SK-N-SH (cell line): Measurements from ENCODE around the gene PCDHGA12. TPM values are rescaled to one million over a fixed set of nuclear protein-coding genes. Genes with fewer than 3 reads are reported as not detected.

ENCODE experiments used
- CTCF ChIA-PET: fragments of 300-600, 350-600 bp; formaldehyde crosslinking; extraction: SDS; loops from one replicate; lab custom pipeline; 2021; lab: Yijun Ruan, JAX
- POLR2A ChIA-PET: fragments of 350-600 bp; sonication (Branson Sonifier 250); formaldehyde crosslinking; extraction: SDS; loops from one replicate; lab custom pipeline; 2020; ENCODE audit warnings: antibody characterized with exemption, inconsistent platforms; lab: Yijun Ruan, JAX
- DNase-seq: peaks from one replicate; pipeline ENCODE4 v3.0.0; 2012
- H2AFZ ChIP-seq: fragments of 200-600 bp; sonication (generic); 2 replicates; pipeline ENCODE4 v1.8.1; 2016; ENCODE audit warnings: antibody characterized with exemption, mild to moderate bottlenecking, low read depth
- H3F3A ChIP-seq: fragments of 200-600 bp; sonication (generic); replicated peaks from 2 replicates; pipeline ENCODE3; 2016; ENCODE audit warnings: antibody characterized with exemption, mild to moderate bottlenecking; ENCODE audit not compliant: insufficient read depth
- H3K27ac ChIP-seq, 2 experiments: fragments of 200-500 bp in 1 of 2; fragments of 200-600 bp in 1 of 2; sonication (Bioruptor generic) in 1 of 2; sonication (generic), shearing (Covaris generic) in 1 of 2; 2 replicates each; pipeline versions ENCODE4 v1.5.1 to v1.6.1; 2014 to 2016; ENCODE audit warnings: low read depth in 2 of 2, inconsistent platforms in 1 of 2, low read length in 1 of 2, mild to moderate bottlenecking in 1 of 2, mixed read lengths in 1 of 2
- H3K27me3 ChIP-seq: fragments of 200-600 bp; sonication (generic), shearing (Covaris generic); 2 replicates; pipeline ENCODE4 v1.6.1; 2016; ENCODE audit warnings: mixed run types; ENCODE audit not compliant: insufficient read depth
- H3K36me3 ChIP-seq, 2 experiments: fragments of 200-500 bp in 1 of 2; fragments of 200-600 bp in 1 of 2; sonication (Bioruptor generic) in 1 of 2; sonication (generic) in 1 of 2; replicated peaks in 1 of 2; 2 replicates each; pipeline versions ENCODE3 to v1.5.1; 2014 to 2016; ENCODE audit warnings: low read length in 1 of 2, mild to moderate bottlenecking in 1 of 2; ENCODE audit not compliant: insufficient read depth in 2 of 2, control insufficient read depth in 1 of 2
- H3K4me1 ChIP-seq, 2 experiments: fragments of 200-500 bp in 1 of 2; fragments of 200-600 bp in 1 of 2; sonication (Bioruptor generic) in 1 of 2; sonication (generic), shearing (Covaris generic) in 1 of 2; 2 replicates each; pipeline versions ENCODE4 v1.5.1 to v1.6.1; 2014 to 2016; ENCODE audit warnings: low read depth in 1 of 2, low read length in 1 of 2, mixed run types in 1 of 2; ENCODE audit not compliant: insufficient read depth in 2 of 2, control insufficient read depth in 1 of 2
- H3K4me2 ChIP-seq: fragments of 200-600 bp; sonication (generic), shearing (Covaris generic); 2 replicates; pipeline ENCODE4 v1.6.1; 2017; ENCODE audit warnings: mixed run types
- H3K4me3 ChIP-seq, 2 experiments: fragments of 200-500 bp in 1 of 2; fragments of 200-600 bp in 1 of 2; sonication (Bioruptor generic) in 1 of 2; sonication (generic), shearing (Covaris generic) in 1 of 2; 2 replicates each; pipeline versions ENCODE4 v1.5.1 to v1.8.1; 2014 to 2016; ENCODE audit warnings: low read depth in 2 of 2, inconsistent platforms in 1 of 2, low read length in 1 of 2, mild to moderate bottlenecking in 1 of 2, mixed read lengths in 1 of 2, moderate library complexity in 1 of 2
- H3K79me2 ChIP-seq: fragments of 200-600 bp; sonication (generic); 2 replicates; pipeline ENCODE4 v1.8.1; 2017; ENCODE audit warnings: mild to moderate bottlenecking; ENCODE audit not compliant: insufficient read depth
- H3K9ac ChIP-seq: fragments of 200-600 bp; sonication (generic); 2 replicates; pipeline ENCODE4 v1.6.1; 2017; ENCODE audit warnings: mixed run types
- H3K9me2 ChIP-seq: fragments of 200-600 bp; sonication (generic); 2 replicates; pipeline ENCODE4 v1.6.1; 2017; ENCODE audit warnings: mixed run types
- H3K9me3 ChIP-seq: fragments of 200-600 bp; sonication (generic); 2 replicates; pipeline ENCODE4 v1.6.1; 2017; ENCODE audit warnings: mixed run types, mild to moderate bottlenecking, moderate library complexity
- H4K20me1 ChIP-seq: fragments of 200-600 bp; sonication (generic); 2 replicates; pipeline ENCODE4 v1.6.1; 2017; ENCODE audit warnings: mild to moderate bottlenecking, mixed run types; ENCODE audit not compliant: insufficient read depth
- CHD2 ChIP-seq: fragments of 150-350 bp; IDR thresholded peaks from 2 replicates; pipeline ENCODE4 v1.6.1; 2018; ENCODE audit warnings: low read length; ENCODE audit not compliant: partially characterized antibody
- CTCF ChIP-seq: fragments of 200-600 bp; sonication (generic); IDR thresholded peaks from 2 replicates; pipeline ENCODE4 v1.6.1; 2017; ENCODE audit warnings: antibody characterized with exemption, mild to moderate bottlenecking, moderate library complexity
- ELF1 ChIP-seq: IDR thresholded peaks from 2 replicates; pipeline ENCODE4 v1.4.0; 2012
- EP300 ChIP-seq, 2 experiments: IDR thresholded peaks; 2 replicates each; pipeline versions ENCODE4 v1.4.0 to v1.6.1; 2012; ENCODE audit warnings: borderline replicate concordance in 1 of 2, low read depth in 1 of 2, low read length in 1 of 2
- FOXJ3 ChIP-seq: sonication (generic); formaldehyde crosslinking; IDR thresholded peaks from 2 replicates; pipeline ENCODE4 v1.5.1; 2020; ENCODE audit warnings: mild to moderate bottlenecking, missing genetic modification reagents
- GABPA ChIP-seq: IDR thresholded peaks from 2 replicates; pipeline ENCODE4 v1.4.0; 2012; ENCODE audit warnings: low read depth, mild to moderate bottlenecking
- NFIC ChIP-seq: IDR thresholded peaks from 2 replicates; pipeline ENCODE4 v1.4.0; 2012; ENCODE audit warnings: borderline replicate concordance
- PBX3 ChIP-seq: IDR thresholded peaks from 2 replicates; pipeline ENCODE4; 2012
- POLR2AphosphoS5 ChIP-seq: IDR thresholded peaks from 2 replicates; pipeline ENCODE4 v1.6.1; 2012; ENCODE audit warnings: low read depth, low read length
- RAD21 ChIP-seq: IDR thresholded peaks from 2 replicates; pipeline ENCODE4 v1.6.1; 2012; ENCODE audit warnings: mild to moderate bottlenecking, low read length
- RFX5 ChIP-seq: IDR thresholded peaks from 2 replicates; pipeline ENCODE4 v1.6.1; 2012; ENCODE audit warnings: mild to moderate bottlenecking, improper control_type of control experiment, low read length
- TAF1 ChIP-seq: IDR thresholded peaks from 2 replicates; pipeline ENCODE4 v1.6.1; 2012; ENCODE audit warnings: low read depth, mild to moderate bottlenecking, low read length, moderate library complexity, borderline replicate concordance
- TEAD4 ChIP-seq: IDR thresholded peaks from 2 replicates; pipeline ENCODE4 v1.4.0; 2012; ENCODE audit warnings: mild to moderate bottlenecking, borderline replicate concordance; ENCODE audit not compliant: insufficient read depth
- YY1 ChIP-seq: IDR thresholded peaks from 2 replicates; pipeline ENCODE4 v1.4.0; 2012; ENCODE audit warnings: low read depth, mild to moderate bottlenecking
- WGBS: methylation state at CpG from one replicate; pipeline ENCODE4 v1.1.6; 2017; ENCODE audit warnings: low lambda C conversion rate; 5-methylcytosine and 5-hydroxymethylcytosine counted together
- polyA plus RNA-seq, 3 experiments: library from polyadenylated mRNA; depleted of rRNA; stranded (reverse); fragments of >200 nt; gene quantifications; 2 replicates each; pipeline ENCODE4 v1.2.3, GENCODE V29; 2012

Gene PCDHGA12
- polyA plus RNA-seq, 1 of the 3 experiments (the other 2 are of a cell fraction): 0.03 TPM

GRCh38 chr5:141382469-141383294 lies 47.6 kb upstream of the PCDHGA12 start, which contains the start of gene PCDHGA7 (continued):
- TF ChIP-seq PBX3 (no peak), TAF1 (no peak), YY1 (peak; percentile 63; the same call in 1 of the 2 replicates)

GRCh38 chr5:141383345-141383744 lies 47.0 kb upstream of the PCDHGA12 start:
- Histone ChIP-seq H3K4me1 (no peaks in the 10 kb centered on the region; a peak in 1 of 4 replicates), H3K27me3 (no peaks in the 10 kb centered on the region), H3F3A (no peaks in the 10 kb centered on the region), H3K27ac (no peak overlapping the region; a peak in 1 of 4 replicates), H4K20me1 (no peaks in the 10 kb centered on the region)
- WGBS: 64% methylated on average over 21 of the region's 21 CpGs
- TF ChIP-seq GABPA (no peak), RFX5 (no peak)
- TF ChIP-seq, all 33 proteins: peak for 0
- ChIA-PET POLR2A (interaction anchor here (1.2 to 1.5 kb wide), 2 partner anchors 174 to 177 kb away, joined by 4 to 6 read pairs; no protein-coding TSS in a partner anchor), CTCF (interaction anchor here (1.0 to 2.2 kb wide), 11 partner anchors 12 to 261 kb away, joined by 3 to 16 read pairs (median 5); partner anchors contain the start of genes PCDHB14 and PCDHB4)
- peaks cover 0 to 4% of the 10 kb centered on the region in 2 experiments for H3K36me3 ChIP-seq
- no peak overlapping the region for H3K9ac ChIP-seq
- H3K4me2 ChIP-seq: peak overlapping the region; percentile 58; the same call in 1 of the 2 replicates
- peak overlapping the region; percentile 53 to 62 for H3K4me3 ChIP-seq
- 0 out of 2 replicates have a peak, but pooled peaks cover under 1% of the 10 kb centered on the region for H3K9me3 ChIP-seq
- H2AFZ ChIP-seq: peak overlapping the region; percentile 76; the same call in 1 of the 2 replicates
- 0 out of 2 replicates have a peak, but pooled peaks cover 5% of the 10 kb centered on the region for H3K79me2 ChIP-seq
- no peak for DNase-seq
- H3K9me2 ChIP-seq: no peaks in the 10 kb centered on the region

- no peak for DNase-seq
- H3K4me3 ChIP-seq: peak overlapping the region in 1 of 2 experiments; percentile 3; a peak in 1 of 4 replicates
- no peaks in the 10 kb centered on the region for H3K27me3 ChIP-seq
- H2AFZ ChIP-seq: no peak overlapping the region
- H4K20me1 ChIP-seq: no peaks in the 10 kb centered on the region
- H3K4me1 ChIP-seq: no peaks in the 10 kb centered on the region; a peak in 1 of 4 replicates
- no peaks in the 10 kb centered on the region for H3F3A ChIP-seq
- WGBS: 76% methylated on average over 34 of the region's 43 CpGs
- CTCF ChIA-PET: interaction anchor here (1.6 to 1.7 kb wide), 2 partner anchors 65 to 140 kb away, joined by 3 read pairs; partner anchors contain the start of gene TAF7
- H3K9me3 ChIP-seq: 0 out of 2 replicates have a peak, but pooled peaks cover 3% of the 10 kb centered on the region
- no peaks in the 10 kb centered on the region for H3K9me2 ChIP-seq
- no peak overlapping the region for H3K9ac ChIP-seq
- TF ChIP-seq RAD21 (no peak), POLR2AphosphoS5 (no peak), TEAD4 (no peak), CTCF (no peak), EP300 (IDR thresholded peaks at IDR 0.05; ENCODE audit: borderline replicate concordance in 1 of 2, low read depth in 1 of 2, low read length in 1 of 2) (no peak), FOXJ3 (no peak), CHD2 (no peak), ELF1 (no peak), NFIC (no peak)
- TF ChIP-seq, all 33 proteins: peak for 0
- POLR2A ChIA-PET: no interaction called here
- no peak overlapping the region for H3K27ac ChIP-seq
- H3K4me2 ChIP-seq: no peak overlapping the region
- H3K79me2 ChIP-seq: 0 out of 2 replicates have a peak, but pooled peaks cover 5% of the 10 kb centered on the region
- H3K36me3 ChIP-seq: peaks cover 0 to 4% of the 10 kb centered on the region in 2 experiments
These were observed 45.6 kb upstream of the PCDHGA12 start for GRCh38 chr5:141384471-141385267.
